Mesenchymal stem cell (in vitro differentiated cells and primary cell): Measurements from ENCODE around the gene COL23A1.
A peak's percentile ranks its signal among the peaks of the same experiment; 100 is the strongest.

Experiments
- DNase-seq: peaks from one replicate; pipeline ENCODE4 v3.0.0-alpha.2; 2013
- H2AFZ ChIP-seq: one replicate; pipeline ENCODE4 v1.6.1; 2013; ENCODE audit warnings: low read depth, mild to moderate bottlenecking, control low read depth, inconsistent platforms, low read length, moderate library complexity
- H2AK5ac ChIP-seq: 2 replicates; pipeline ENCODE4 v1.6.1; 2013; ENCODE audit warnings: low read length, moderate library complexity, mild to moderate bottlenecking, inconsistent platforms; ENCODE audit not compliant: severe bottlenecking
- H2BK120ac ChIP-seq: one replicate; pipeline ENCODE4 v1.6.1; 2013; ENCODE audit warnings: low read depth, mild to moderate bottlenecking, inconsistent platforms, low read length, moderate library complexity
- H2BK12ac ChIP-seq, 2 experiments: one replicate each; pipeline ENCODE4 v1.6.1; 2013; ENCODE audit warnings: inconsistent platforms in 2 of 2, low read length in 2 of 2, mild to moderate bottlenecking in 2 of 2, moderate library complexity in 2 of 2, control low read depth in 1 of 2
- H2BK15ac ChIP-seq: one replicate; pipeline ENCODE4 v1.6.1; 2013; ENCODE audit warnings: mild to moderate bottlenecking, low read depth, inconsistent platforms; ENCODE audit not compliant: poor library complexity, severe bottlenecking
- H2BK5ac ChIP-seq: 2 replicates; pipeline ENCODE4 v1.6.1; 2013; ENCODE audit warnings: low read depth, mild to moderate bottlenecking, low read length, control low read depth, inconsistent platforms; ENCODE audit not compliant: poor library complexity, severe bottlenecking
- H3K14ac ChIP-seq, 2 experiments: one replicate each; pipeline ENCODE4 v1.6.1; 2013; ENCODE audit warnings: inconsistent platforms in 2 of 2, low read length in 2 of 2, control low read depth in 1 of 2, mild to moderate bottlenecking in 1 of 2, moderate library complexity in 1 of 2
- H3K18ac ChIP-seq, 2 experiments: one replicate each; pipeline ENCODE4 v1.6.1; 2013; ENCODE audit warnings: inconsistent platforms in 2 of 2, low read length in 2 of 2, control low read depth in 1 of 2, low read depth in 1 of 2, mild to moderate bottlenecking in 1 of 2
- H3K23ac ChIP-seq, 2 experiments: one replicate each; pipeline ENCODE4 v1.6.1; 2013; ENCODE audit warnings: inconsistent platforms in 2 of 2, low read length in 2 of 2, mild to moderate bottlenecking in 2 of 2, moderate library complexity in 2 of 2, control low read depth in 1 of 2
- H3K27ac ChIP-seq: 2 replicates; pipeline ENCODE4 v1.5.1; 2013; ENCODE audit warnings: mild to moderate bottlenecking, moderate library complexity, low read length, control low read depth, inconsistent platforms; ENCODE audit not compliant: poor library complexity, severe bottlenecking
- H3K27me3 ChIP-seq, 2 experiments: 2 replicates each; pipeline versions ENCODE4 v1.6.1 to v1.7.0; 2013; ENCODE audit warnings: low read length in 2 of 2, mild to moderate bottlenecking in 2 of 2, moderate library complexity in 2 of 2, control low read depth in 1 of 2, inconsistent platforms in 1 of 2; ENCODE audit not compliant: control insufficient read depth in 1 of 2, insufficient read depth in 1 of 2
- H3K36me3 ChIP-seq, 2 experiments: 2 replicates each; pipeline versions ENCODE4 v1.6.1 to v1.7.0; 2013; ENCODE audit warnings: low read length in 2 of 2, control low read depth in 1 of 2, inconsistent platforms in 1 of 2, low read depth in 1 of 2, mild to moderate bottlenecking in 1 of 2; ENCODE audit not compliant: insufficient read depth in 2 of 2, control insufficient read depth in 1 of 2
- H3K4ac ChIP-seq, 2 experiments: one replicate each; pipeline ENCODE4 v1.6.1; 2013; ENCODE audit warnings: inconsistent platforms in 2 of 2, low read length in 2 of 2, mild to moderate bottlenecking in 2 of 2, moderate library complexity in 2 of 2, control low read depth in 1 of 2, low read depth in 1 of 2
- H3K4me1 ChIP-seq: 2 replicates; pipeline ENCODE4 v1.6.1; 2013; ENCODE audit warnings: low read depth, low read length, control low read depth; ENCODE audit not compliant: control insufficient read depth, insufficient read depth
- H3K4me2 ChIP-seq: 2 replicates; pipeline ENCODE4 v1.6.1; 2013; ENCODE audit warnings: low read length, mild to moderate bottlenecking, inconsistent platforms; ENCODE audit not compliant: poor library complexity, severe bottlenecking
- H3K4me3 ChIP-seq, 2 experiments: 2 replicates each; pipeline versions ENCODE4 v1.5.1 to v1.7.0; 2013; ENCODE audit warnings: low read length in 2 of 2, mild to moderate bottlenecking in 2 of 2, control low read depth in 1 of 2, low read depth in 1 of 2; ENCODE audit not compliant: insufficient read depth in 1 of 2
- H3K79me1 ChIP-seq: replicated peaks from 2 replicates; pipeline ENCODE4 v1.6.1; 2013; ENCODE audit warnings: mild to moderate bottlenecking, control low read depth, low read length, inconsistent platforms; ENCODE audit not compliant: poor library complexity, severe bottlenecking
- H3K9ac ChIP-seq: 2 replicates; pipeline ENCODE4 v1.7.0; 2013; ENCODE audit warnings: mild to moderate bottlenecking, low read length, moderate library complexity
- H3K9me3 ChIP-seq: 2 replicates; pipeline ENCODE4 v1.7.0; 2013; ENCODE audit warnings: mild to moderate bottlenecking, low read length; ENCODE audit not compliant: control insufficient read depth
- H4K8ac ChIP-seq: one replicate; pipeline ENCODE4 v1.6.1; 2013; ENCODE audit warnings: inconsistent platforms, mild to moderate bottlenecking, low read length, moderate library complexity
- H4K91ac ChIP-seq: one replicate; pipeline ENCODE4 v1.6.1; 2013; ENCODE audit warnings: mild to moderate bottlenecking, low read length, inconsistent platforms
- WGBS: methylation state at CpG from one replicate; pipeline ENCODE4 v1.1.7; 2013; ENCODE audit warnings: mixed read lengths; 5-methylcytosine and 5-hydroxymethylcytosine counted together

The COL23A1 gene

DNA sequence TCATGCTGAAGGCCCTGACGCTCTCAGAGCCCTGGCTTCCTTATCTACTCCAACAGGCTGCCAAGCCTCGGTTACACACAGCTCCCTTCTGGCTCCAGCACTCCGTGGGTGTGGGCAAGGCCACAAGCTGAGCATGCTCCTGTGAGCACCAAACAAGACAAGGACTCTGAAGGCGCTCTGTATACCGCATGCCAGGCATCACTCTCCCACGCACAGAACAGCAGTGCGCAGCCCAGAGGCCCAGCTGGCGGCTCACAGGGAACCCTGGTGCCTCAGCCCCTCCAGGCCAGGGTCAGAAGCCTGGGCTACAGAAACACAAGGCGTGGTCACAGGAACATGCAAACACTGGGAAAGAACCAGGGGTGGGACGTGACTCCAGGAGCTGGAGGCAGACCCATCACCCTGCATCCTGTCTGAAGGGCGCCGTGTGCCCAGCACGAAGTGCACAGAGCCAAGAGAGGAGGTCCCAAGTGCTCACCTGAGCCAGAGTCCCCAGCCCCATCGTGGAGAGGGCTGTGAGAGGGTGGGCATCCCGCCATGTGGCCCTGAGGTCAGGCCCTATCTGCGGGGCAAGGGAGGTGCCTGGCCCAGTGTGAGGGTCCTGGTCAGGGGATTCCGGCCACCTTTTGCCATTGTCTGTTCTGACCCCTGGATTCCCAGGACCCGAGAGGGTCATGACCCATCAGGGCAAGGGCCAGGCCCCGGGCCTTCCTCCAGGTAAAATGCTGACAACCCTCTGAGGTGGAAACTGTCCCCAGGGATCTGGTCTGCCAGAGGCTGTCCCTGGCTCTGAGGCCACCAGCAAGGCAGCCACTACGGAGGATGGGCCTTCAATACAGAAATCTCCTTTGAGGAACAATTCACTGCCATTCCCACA lies 54.7 kb downstream of the COL23A1 start:
- H3K4ac ChIP-seq, result no peak overlapping the region
- H3K4me3 ChIP-seq, result no peak overlapping the region
- no peak overlapping the region for H4K91ac ChIP-seq
- H3K36me3 ChIP-seq, result no peaks in the 10 kb centered on the region
- H2BK15ac ChIP-seq, result no peak overlapping the region
- H3K14ac ChIP-seq, result peak overlapping the region in 1 of 2 experiments; percentile 59
- peak overlapping the region; percentile 38 for H4K8ac ChIP-seq
- no peaks in the 10 kb centered on the region for H3K9me3 ChIP-seq
- no peak overlapping the region for H2BK12ac ChIP-seq
- no peak overlapping the region for H3K18ac ChIP-seq
- 80% methylated on average over 20 of the region's 20 CpGs for WGBS
- H3K23ac ChIP-seq, result no peak overlapping the region
- no peak overlapping the region for H3K9ac ChIP-seq
- no peak overlapping the region for H3K4me2 ChIP-seq
- no peak overlapping the region for H3K27ac ChIP-seq
- H2BK5ac ChIP-seq, result no peak overlapping the region
- H3K79me1 ChIP-seq, result no peaks in the 10 kb centered on the region
- H2BK120ac ChIP-seq, result no peak overlapping the region
- no peak overlapping the region for H2AFZ ChIP-seq
- H2AK5ac ChIP-seq, result no peak overlapping the region
- peaks cover 0 to 8% of the 10 kb centered on the region in 2 experiments for H3K27me3 ChIP-seq
- peaks cover 1% of the 10 kb centered on the region for H3K4me1 ChIP-seq
- no peak for DNase-seq

DNA sequence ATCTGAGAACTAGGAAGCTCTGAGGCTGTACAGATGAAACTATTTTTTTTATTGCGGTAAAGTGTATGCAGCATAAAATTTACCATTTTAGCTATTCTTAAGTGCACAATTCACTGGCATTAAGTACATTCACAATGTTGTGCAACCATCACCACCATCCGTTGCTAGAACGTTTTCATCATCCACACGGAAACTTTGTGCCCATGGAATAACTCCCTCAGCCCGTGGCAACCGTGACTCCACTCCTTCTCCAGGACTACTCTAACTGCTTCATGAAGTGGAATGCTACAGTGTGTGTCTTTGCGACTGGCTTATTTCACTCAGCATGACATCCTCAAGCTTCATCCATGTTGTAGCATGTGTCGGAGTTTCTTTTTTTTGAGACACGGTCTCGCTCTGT lies 57.1 kb downstream of the COL23A1 start:
- H2BK12ac ChIP-seq, result no peak overlapping the region
- 93% methylated on average over 10 of the region's 10 CpGs for WGBS

DNA sequence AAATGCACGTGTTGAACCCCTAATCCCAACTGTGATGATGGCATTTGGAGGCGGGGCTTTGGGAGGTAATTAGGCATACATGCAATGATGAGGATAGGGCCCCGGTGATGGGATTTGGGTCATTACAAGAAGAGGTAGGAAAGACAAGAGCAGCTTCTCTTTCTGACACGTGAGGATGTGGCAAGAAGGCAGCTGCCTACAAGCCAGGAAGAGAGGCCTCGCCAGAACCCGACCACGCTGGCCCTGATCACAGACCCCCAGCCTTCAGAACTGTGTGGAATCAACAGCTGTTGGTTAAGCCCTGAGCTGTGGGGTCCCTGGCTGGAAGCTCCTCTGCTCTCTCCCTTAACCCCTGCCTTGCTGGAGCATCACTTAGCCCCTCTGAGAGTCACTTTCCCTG lies 57.5 kb downstream of the COL23A1 start:
- Histone ChIP-seq H2AK5ac (no peak overlapping the region), H3K4ac (no peak overlapping the region), H3K14ac (no peak overlapping the region), H4K91ac (no peak overlapping the region), H3K4me1 (peaks cover 1% of the 10 kb centered on the region), H3K9me3 (no peaks in the 10 kb centered on the region), H2BK120ac (no peak overlapping the region), H2BK5ac (no peak overlapping the region), H3K27ac (no peak overlapping the region), H3K23ac (no peak overlapping the region), H2BK15ac (no peak overlapping the region), H3K18ac (no peak overlapping the region), H3K27me3 (peaks cover 0 to 8% of the 10 kb centered on the region in 2 experiments), H2AFZ (no peak overlapping the region), H3K4me3 (no peak overlapping the region), H3K79me1 (no peaks in the 10 kb centered on the region), H3K36me3 (no peaks in the 10 kb centered on the region), H4K8ac (no peak overlapping the region), H3K4me2 (no peak overlapping the region), H3K9ac (no peak overlapping the region), H2BK12ac (no peak overlapping the region)
- 68% methylated on average over 7 of the region's 7 CpGs for WGBS
- no peak for DNase-seq

More for the DNA sequence above, 57.1 kb downstream of the COL23A1 start:
- Histone ChIP-seq H3K9ac (no peak overlapping the region), H2AK5ac (no peak overlapping the region), H3K27ac (no peak overlapping the region), H3K4me1 (peaks cover 1% of the 10 kb centered on the region), H2BK120ac (no peak overlapping the region), H2BK5ac (no peak overlapping the region), H3K4ac (no peak overlapping the region), H2AFZ (no peak overlapping the region), H3K23ac (no peak overlapping the region), H4K91ac (no peak overlapping the region), H2BK15ac (no peak overlapping the region), H3K36me3 (no peaks in the 10 kb centered on the region), H3K14ac (no peak overlapping the region), H3K4me3 (no peak overlapping the region), H3K27me3 (peaks cover 0 to 8% of the 10 kb centered on the region in 2 experiments), H3K4me2 (no peak overlapping the region), H4K8ac (no peak overlapping the region), H3K79me1 (no peaks in the 10 kb centered on the region), H3K9me3 (no peaks in the 10 kb centered on the region), H3K18ac (no peak overlapping the region)
- DNase-seq, result no peak

DNA sequence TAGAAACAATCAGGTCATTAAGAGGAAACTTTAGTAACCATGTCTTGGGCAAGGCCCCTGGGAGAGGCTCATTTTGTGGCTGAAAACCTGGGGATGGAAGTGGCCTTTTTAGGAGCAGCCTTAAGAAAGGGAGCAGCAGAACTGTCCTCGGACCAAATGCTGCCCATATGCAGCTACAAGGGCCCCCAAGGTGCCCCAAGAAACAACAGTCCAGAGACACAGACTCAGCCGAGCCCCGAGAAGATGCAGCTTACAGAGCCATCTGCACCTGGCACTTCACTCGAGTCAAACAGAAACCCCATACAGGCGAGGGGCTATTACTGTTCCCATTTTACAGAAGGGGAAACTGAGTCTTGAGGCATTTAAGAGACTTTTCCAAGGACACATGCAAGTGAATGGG lies 58.0 kb downstream of the COL23A1 start:
- H3K4me2 ChIP-seq, result no peak overlapping the region
- H2AK5ac ChIP-seq, result no peak overlapping the region
- H2AFZ ChIP-seq, result no peak overlapping the region
- DNase-seq, result no peak
- H3K9me3 ChIP-seq, result no peaks in the 10 kb centered on the region
- H3K79me1 ChIP-seq, result no peaks in the 10 kb centered on the region
- no peak overlapping the region for H3K4me3 ChIP-seq
- H3K36me3 ChIP-seq, result no peaks in the 10 kb centered on the region
- H3K4me1 ChIP-seq, result peaks cover 1% of the 10 kb centered on the region
- H2BK15ac ChIP-seq, result no peak overlapping the region
- no peak overlapping the region for H4K8ac ChIP-seq
- no peak overlapping the region for H3K4ac ChIP-seq
- H3K9ac ChIP-seq, result no peak overlapping the region
- H3K14ac ChIP-seq, result no peak overlapping the region
- H3K23ac ChIP-seq, result no peak overlapping the region
- peaks cover 0 to 8% of the 10 kb centered on the region in 2 experiments for H3K27me3 ChIP-seq
- H2BK120ac ChIP-seq, result no peak overlapping the region
- no peak overlapping the region for H3K18ac ChIP-seq
- H4K91ac ChIP-seq, result no peak overlapping the region
- H2BK12ac ChIP-seq, result no peak overlapping the region
- WGBS, result 82% methylated on average over 5 of the region's 5 CpGs
- H2BK5ac ChIP-seq, result no peak overlapping the region
- no peak overlapping the region for H3K27ac ChIP-seq
